Ascending aorta (tissue), 2 donors: ENCODE measurements around the gene ITGA2B. TPM values are rescaled to one million over a fixed set of nuclear protein-coding genes. Genes with fewer than 3 reads are reported as not detected.

Experiments used
- DNase-seq, 2 donors: peaks; one replicate each; pipeline ENCODE4 v3.0.0-alpha.2; 2019; ENCODE audit warnings: low spot score in 2 of 2
- H3K27ac ChIP-seq, 2 donors: fragments of 200-600 bp; sonication (generic); one replicate each; pipeline ENCODE4 v1.5.1; 2016 to 2017; ENCODE audit warnings: mild to moderate bottlenecking in 1 of 2
- H3K27me3 ChIP-seq: fragments of 200-600 bp; sonication (generic); one replicate; pipeline ENCODE4 v1.5.1; 2017
- H3K36me3 ChIP-seq, 2 donors: fragments of 200-600 bp; sonication (generic); one replicate each; pipeline ENCODE4 v1.5.1; 2016
- H3K4me1 ChIP-seq, 2 donors: fragments of 200-600 bp; sonication (generic); one replicate each; pipeline ENCODE4 v1.5.1; 2016 to 2017; ENCODE audit warnings: mild to moderate bottlenecking in 1 of 2
- H3K4me3 ChIP-seq, 2 donors: fragments of 200-600 bp; sonication (generic); one replicate each; pipeline ENCODE4 v1.5.1; 2016 to 2017; ENCODE audit warnings: mild to moderate bottlenecking in 1 of 2
- H3K9me3 ChIP-seq, 2 donors: fragments of 200-600 bp; sonication (generic); one replicate each; pipeline ENCODE4 v1.5.1; 2016
- CTCF ChIP-seq, 3 experiments: fragments of 200-600 bp in 2 of 3; fragments of 450-650 bp in 1 of 3; sonication (generic) in 2 of 3; IDR thresholded peaks; one replicate each; pipeline ENCODE4 v1.5.1; 2016 to 2019; ENCODE audit warnings: antibody characterized with exemption in 3 of 3, mild to moderate bottlenecking in 1 of 3, moderate library complexity in 1 of 3
- intact Hi-C: fragments of 100-400 bp; cut with DNase I; formaldehyde crosslinking; loops from one replicate; pipeline ENCODE4 v1.15.1; 2023
- total RNA-seq: library from RNA; depleted of rRNA; stranded (reverse); fragments of >200 nt; gene quantifications from one replicate; pipeline ENCODE4 v1.1.0, GENCODE V29; 2016

ITGA2B gene
- total RNA-seq, 1 donor from 2014 or later: not detected

GRCh38 chr17:44424828-44425461 is 35.5 kb upstream of the ITGA2B start:
- H3K27me3 ChIP-seq: no peaks in the 10 kb centered on the region
- no peaks in the 10 kb centered on the region for H3K4me1 ChIP-seq
- no peaks in the 10 kb centered on the region for H3K9me3 ChIP-seq
- no peak overlapping the region for H3K4me3 ChIP-seq
- no peak for TF ChIP-seq CTCF (IDR thresholded peaks at IDR 0.05)
- peaks cover 25 to 38% of the 10 kb centered on the region in 2 donors for H3K36me3 ChIP-seq
- no peak overlapping the region for H3K27ac ChIP-seq
- DNase-seq: no peak
- intact Hi-C loops: no loop called here

- Histone ChIP-seq H3K27me3 (no peaks in the 10 kb centered on the region), H3K4me3 (no peak overlapping the region), H3K27ac (no peak overlapping the region), H3K4me1 (no peaks in the 10 kb centered on the region), H3K36me3 (peaks cover 16 to 26% of the 10 kb centered on the region in 2 donors), H3K9me3 (no peaks in the 10 kb centered on the region)
- intact Hi-C loops: no loop called here
- no peak for DNase-seq
- TF ChIP-seq CTCF (IDR thresholded peaks at IDR 0.05): no peak
Measured at GRCh38 chr17:44417553-44417952, 28.1 kb upstream of the ITGA2B start.

- Histone ChIP-seq H3K9me3 (no peaks in the 10 kb centered on the region), H3K36me3 (peaks cover 16 to 25% of the 10 kb centered on the region in 2 donors), H3K4me1 (no peaks in the 10 kb centered on the region), H3K4me3 (no peak overlapping the region), H3K27ac (no peak overlapping the region), H3K27me3 (no peaks in the 10 kb centered on the region)
- intact Hi-C loops: no loop called here
- TF ChIP-seq CTCF (IDR thresholded peaks at IDR 0.05): no peak
- DNase-seq: no peak
Measured at GRCh38 chr17:44416558-44417289, 27.3 kb upstream of the ITGA2B start.

- H3K36me3 ChIP-seq: peaks cover 12 to 17% of the 10 kb centered on the region in 2 donors
- DNase-seq: no peak
- H3K4me3 ChIP-seq: no peak overlapping the region
- H3K27me3 ChIP-seq: no peaks in the 10 kb centered on the region
- H3K9me3 ChIP-seq: no peaks in the 10 kb centered on the region
- H3K4me1 ChIP-seq: no peaks in the 10 kb centered on the region
- intact Hi-C loops: no loop called here
- H3K27ac ChIP-seq: no peak overlapping the region
- TF ChIP-seq CTCF (IDR thresholded peaks at IDR 0.05): no peak
Measured at GRCh38 chr17:44414394-44415155, 25.1 kb upstream of the ITGA2B start.

GRCh38 chr17:44409309-44410028 is 20.0 kb upstream of the ITGA2B start:
- Histone ChIP-seq H3K4me3 (no peak overlapping the region), H3K27me3 (no peaks in the 10 kb centered on the region), H3K4me1 (no peaks in the 10 kb centered on the region), H3K36me3 (peaks cover 10 to 14% of the 10 kb centered on the region in 2 donors), H3K27ac (no peak overlapping the region), H3K9me3 (no peaks in the 10 kb centered on the region)
- TF ChIP-seq CTCF (IDR thresholded peaks at IDR 0.05): no peak
- intact Hi-C loops: no loop called here
- no peak for DNase-seq
